GM06990 (cell line): ENCODE results near the gene OR10C1.
"Not testable (repeated sequence)": the region's sequence is repeated elsewhere in the genome, so short reads cannot be mapped to it uniquely, and the experiment has no call there.

Experiments used
- DNase-seq: peaks from one replicate; pipeline ENCODE4 v3.0.0-alpha.2; 2011; ENCODE audit not compliant: insufficient read length; ENCODE audit errors: extremely low read depth
- H3K27me3 ChIP-seq: replicated peaks from 2 replicates; pipeline ENCODE4 v1.6.0; 2011; ENCODE audit warnings: low read length; ENCODE audit not compliant: control insufficient read depth, insufficient read depth
- H3K36me3 ChIP-seq: 2 replicates; pipeline ENCODE4 v1.5.1; 2011; ENCODE audit warnings: low read length; ENCODE audit not compliant: control insufficient read depth, insufficient read depth
- H3K4me3 ChIP-seq: replicated peaks from 2 replicates; pipeline ENCODE4 v1.5.1; 2011; ENCODE audit warnings: low read depth, mild to moderate bottlenecking, control low read depth, low read length
- TF ChIP-seq, protein P1 (sequence below): IDR thresholded peaks from 2 replicates; pipeline ENCODE4 v1.5.1; 2011; ENCODE audit warnings: low read length, control low read depth, mild to moderate bottlenecking, inconsistent platforms; ENCODE audit not compliant: insufficient read depth, poor library complexity, severe bottlenecking

Gene OR10C1

DNA sequence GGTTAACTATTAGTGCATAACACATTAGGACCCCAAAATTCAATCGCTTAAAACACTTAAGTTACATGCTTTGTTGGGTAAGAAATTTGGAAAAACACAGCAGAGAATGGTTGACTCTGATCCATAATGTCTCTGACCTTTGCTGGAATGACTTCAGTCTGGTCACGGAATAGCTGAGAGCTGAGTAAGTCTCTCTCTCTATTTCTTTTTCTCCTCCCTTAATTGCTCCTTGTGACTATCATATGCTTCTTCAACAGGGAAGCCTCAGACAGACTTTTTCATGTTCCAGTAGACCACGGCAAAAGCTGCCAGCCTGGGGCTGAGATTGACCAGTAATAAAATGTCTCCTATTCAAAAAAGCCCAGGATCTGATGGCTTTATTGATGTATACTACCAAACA, 19.6 kb upstream of the OR10C1 start:
- H3K27me3 ChIP-seq = no peaks in the 10 kb centered on the region
- TF ChIP-seq, protein P1, sequence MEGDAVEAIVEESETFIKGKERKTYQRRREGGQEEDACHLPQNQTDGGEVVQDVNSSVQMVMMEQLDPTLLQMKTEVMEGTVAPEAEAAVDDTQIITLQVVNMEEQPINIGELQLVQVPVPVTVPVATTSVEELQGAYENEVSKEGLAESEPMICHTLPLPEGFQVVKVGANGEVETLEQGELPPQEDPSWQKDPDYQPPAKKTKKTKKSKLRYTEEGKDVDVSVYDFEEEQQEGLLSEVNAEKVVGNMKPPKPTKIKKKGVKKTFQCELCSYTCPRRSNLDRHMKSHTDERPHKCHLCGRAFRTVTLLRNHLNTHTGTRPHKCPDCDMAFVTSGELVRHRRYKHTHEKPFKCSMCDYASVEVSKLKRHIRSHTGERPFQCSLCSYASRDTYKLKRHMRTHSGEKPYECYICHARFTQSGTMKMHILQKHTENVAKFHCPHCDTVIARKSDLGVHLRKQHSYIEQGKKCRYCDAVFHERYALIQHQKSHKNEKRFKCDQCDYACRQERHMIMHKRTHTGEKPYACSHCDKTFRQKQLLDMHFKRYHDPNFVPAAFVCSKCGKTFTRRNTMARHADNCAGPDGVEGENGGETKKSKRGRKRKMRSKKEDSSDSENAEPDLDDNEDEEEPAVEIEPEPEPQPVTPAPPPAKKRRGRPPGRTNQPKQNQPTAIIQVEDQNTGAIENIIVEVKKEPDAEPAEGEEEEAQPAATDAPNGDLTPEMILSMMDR = no peak
- H3K4me3 ChIP-seq = no peak overlapping the region
- DNase-seq = no peak
- H3K36me3 ChIP-seq = no peaks in the 10 kb centered on the region

DNA sequence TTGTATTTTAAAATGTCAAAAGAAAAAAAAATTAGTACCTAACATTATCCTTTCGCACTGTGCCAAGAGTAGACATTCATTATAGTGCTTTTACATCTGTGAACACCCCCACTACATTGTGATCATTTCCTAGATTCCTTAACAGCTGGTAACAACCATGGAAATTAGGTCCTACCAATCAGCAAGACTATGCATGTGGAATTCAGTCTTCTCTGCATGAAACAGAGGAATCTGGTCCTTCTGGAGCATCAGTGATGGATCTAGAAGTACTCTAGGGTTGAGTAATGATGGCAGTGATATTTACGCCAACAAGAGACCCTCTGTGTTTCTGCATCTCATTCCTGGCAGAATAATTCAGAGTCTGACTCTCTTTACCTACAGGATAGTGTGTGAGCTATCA, 14.9 kb upstream of the OR10C1 start:
- Histone ChIP-seq H3K36me3 (no peaks in the 10 kb centered on the region), H3K4me3 (no peak overlapping the region), H3K27me3 (no peaks in the 10 kb centered on the region)
- TF ChIP-seq, protein P1 = no peak
- no peak for DNase-seq

GRCh38 chr6:29424575-29424974, 14.5 kb upstream of the OR10C1 start:
- no peaks in the 10 kb centered on the region for H3K36me3 ChIP-seq
- H3K27me3 ChIP-seq = no peaks in the 10 kb centered on the region
- no peak for DNase-seq
- no peak overlapping the region for H3K4me3 ChIP-seq
- TF ChIP-seq, protein P1 = no peak

GRCh38 chr6:29425075-29425474, 14.0 kb upstream of the OR10C1 start:
- TF ChIP-seq, protein P1 = no peak
- H3K36me3 ChIP-seq = no peaks in the 10 kb centered on the region
- no peak overlapping the region for H3K4me3 ChIP-seq
- no peaks in the 10 kb centered on the region for H3K27me3 ChIP-seq
- DNase-seq = no peak

GRCh38 chr6:29426654-29427053, 12.5 kb upstream of the OR10C1 start:
- H3K4me3 ChIP-seq = no peak overlapping the region
- TF ChIP-seq, protein P1 = no peak
- no peaks in the 10 kb centered on the region for H3K36me3 ChIP-seq
- DNase-seq = no peak
- no peaks in the 10 kb centered on the region for H3K27me3 ChIP-seq

- not testable (repeated sequence) for H3K36me3 ChIP-seq, H3K4me3 ChIP-seq, DNase-seq, H3K27me3 ChIP-seq
These were observed 2.4 kb upstream of the OR10C1 start for GRCh38 chr6:29436730-29437129.
